ENCODE results near the gene NOL7. TPM values are rescaled to one million over a fixed set of nuclear protein-coding genes. Genes with fewer than 3 reads are reported as not detected.

The NOL7 gene
- total RNA-seq, 1 donor from 2014 or later = 40.5 TPM

DNA sequence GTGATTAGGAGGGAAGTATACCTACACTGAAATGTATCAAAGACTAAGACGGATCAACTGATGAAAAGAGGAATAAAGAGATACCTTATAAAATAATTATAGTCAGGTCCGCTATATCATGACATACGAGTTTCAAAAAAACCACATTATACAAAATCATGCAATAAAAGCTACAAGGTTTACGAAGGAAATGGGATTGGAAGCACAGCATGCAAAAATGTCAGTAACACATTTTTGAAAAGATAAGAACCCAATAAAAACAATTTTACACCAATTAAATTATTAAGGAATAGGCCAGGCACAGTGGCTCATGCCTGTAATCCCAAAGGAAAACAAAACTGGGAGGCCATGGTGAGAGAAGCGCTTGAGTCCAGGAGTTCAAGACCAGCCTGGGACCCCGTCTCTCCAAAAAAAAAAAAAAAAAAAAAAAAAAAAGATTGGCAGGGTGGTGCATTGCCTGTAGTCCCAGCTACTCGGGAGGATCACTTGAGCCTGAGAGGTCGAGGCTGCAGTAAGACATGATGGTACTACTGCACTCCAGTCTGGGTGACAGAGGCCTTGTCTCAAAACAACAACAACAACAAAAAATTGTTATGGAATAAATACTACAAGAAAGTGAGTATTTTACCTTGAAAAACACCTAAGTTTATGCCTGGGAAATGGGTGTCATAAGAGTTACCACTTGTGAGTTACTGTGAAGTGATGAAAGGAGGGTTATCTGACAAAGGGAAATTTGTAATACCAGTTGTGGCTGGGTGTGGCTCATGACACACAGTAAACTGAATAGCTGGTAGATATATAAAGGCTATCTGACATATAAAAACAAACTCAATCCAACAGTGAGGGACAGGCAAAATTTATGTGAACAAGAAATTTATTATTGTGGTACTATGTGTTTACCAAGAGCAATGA is 51.3 kb downstream of the NOL7 start:
- peaks cover 44% of the 10 kb centered on the region for H3K4me1 Mint-ChIP-seq (ENCODE audit: low read depth)
- H3K4me3 Mint-ChIP-seq (ENCODE audit: low read depth) = no peak overlapping the region
- no peak overlapping the region for H3K27ac Mint-ChIP-seq
- peaks cover 6% of the 10 kb centered on the region for H3K9me3 Mint-ChIP-seq (ENCODE audit: low read depth)
- no peak for DNase-seq (ENCODE audit: low spot score, unreplicated experiment)
- H3K36me3 Mint-ChIP-seq (ENCODE audit: insufficient read depth) = peaks cover 12% of the 10 kb centered on the region
- H3K27me3 Mint-ChIP-seq = no peaks in the 10 kb centered on the region
- TF ChIP-seq, protein P1, sequence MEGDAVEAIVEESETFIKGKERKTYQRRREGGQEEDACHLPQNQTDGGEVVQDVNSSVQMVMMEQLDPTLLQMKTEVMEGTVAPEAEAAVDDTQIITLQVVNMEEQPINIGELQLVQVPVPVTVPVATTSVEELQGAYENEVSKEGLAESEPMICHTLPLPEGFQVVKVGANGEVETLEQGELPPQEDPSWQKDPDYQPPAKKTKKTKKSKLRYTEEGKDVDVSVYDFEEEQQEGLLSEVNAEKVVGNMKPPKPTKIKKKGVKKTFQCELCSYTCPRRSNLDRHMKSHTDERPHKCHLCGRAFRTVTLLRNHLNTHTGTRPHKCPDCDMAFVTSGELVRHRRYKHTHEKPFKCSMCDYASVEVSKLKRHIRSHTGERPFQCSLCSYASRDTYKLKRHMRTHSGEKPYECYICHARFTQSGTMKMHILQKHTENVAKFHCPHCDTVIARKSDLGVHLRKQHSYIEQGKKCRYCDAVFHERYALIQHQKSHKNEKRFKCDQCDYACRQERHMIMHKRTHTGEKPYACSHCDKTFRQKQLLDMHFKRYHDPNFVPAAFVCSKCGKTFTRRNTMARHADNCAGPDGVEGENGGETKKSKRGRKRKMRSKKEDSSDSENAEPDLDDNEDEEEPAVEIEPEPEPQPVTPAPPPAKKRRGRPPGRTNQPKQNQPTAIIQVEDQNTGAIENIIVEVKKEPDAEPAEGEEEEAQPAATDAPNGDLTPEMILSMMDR (IDR thresholded peaks at IDR 0.05; ENCODE audit: unreplicated experiment) = no peak

DNA sequence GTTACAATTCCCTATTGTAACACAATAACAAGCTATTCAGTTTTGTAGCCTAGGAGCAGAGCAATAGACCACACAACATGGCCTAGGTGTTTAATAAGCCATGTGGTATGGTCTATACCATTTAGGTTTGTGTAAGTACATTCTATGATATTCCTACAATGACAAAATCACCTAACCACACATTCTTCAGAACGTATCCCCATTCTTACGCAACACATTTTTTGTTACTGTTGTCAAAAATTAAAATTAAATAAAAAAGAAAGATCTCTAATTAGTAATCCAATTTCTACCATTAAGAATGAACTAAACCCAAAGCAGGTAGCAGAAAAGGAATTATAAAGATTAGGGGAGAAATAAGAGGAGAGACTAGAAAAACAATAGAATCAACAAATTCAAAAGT is 52.5 kb downstream of the NOL7 start:
- no peak for DNase-seq (ENCODE audit: low spot score, unreplicated experiment)
- no peak overlapping the region for H3K27ac Mint-ChIP-seq
- TF ChIP-seq, protein P1 (IDR thresholded peaks at IDR 0.05; ENCODE audit: unreplicated experiment) = no peak

DNA sequence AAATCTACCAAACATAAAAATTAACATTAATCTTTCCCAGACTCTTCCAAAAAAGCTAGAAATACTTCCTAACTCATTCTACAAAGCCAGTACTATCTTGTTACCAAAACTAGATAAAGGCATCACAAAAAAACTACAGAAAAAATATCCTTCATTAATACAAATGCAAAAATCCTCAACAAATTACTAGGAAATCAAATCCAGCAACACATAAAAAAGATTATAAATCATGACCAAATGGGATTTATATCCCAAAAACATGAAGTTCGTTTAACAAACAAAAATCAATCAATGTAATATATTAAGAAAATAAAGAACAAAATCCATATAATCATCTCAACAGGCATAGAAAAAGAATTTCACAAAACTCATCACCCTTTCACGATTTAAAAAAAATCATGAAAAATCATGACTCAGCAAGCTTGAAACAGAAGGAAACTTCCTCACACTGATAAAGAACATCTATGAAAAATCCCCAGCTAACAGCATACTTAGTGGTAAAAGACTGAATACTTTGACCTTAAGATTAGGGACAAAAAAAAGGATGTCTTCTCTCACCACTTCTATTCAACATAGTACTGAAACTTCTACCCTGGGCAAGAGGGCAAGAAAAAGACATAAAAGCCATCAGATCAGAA is 53.3 kb downstream of the NOL7 start:
- Mint-ChIP-seq H3K4me1 (ENCODE audit: low read depth) (peaks cover 39% of the 10 kb centered on the region), H3K9me3 (ENCODE audit: low read depth) (peaks cover 6% of the 10 kb centered on the region), H3K4me3 (ENCODE audit: low read depth) (no peak overlapping the region), H3K27me3 (no peaks in the 10 kb centered on the region), H3K36me3 (ENCODE audit: insufficient read depth) (peaks cover 14% of the 10 kb centered on the region), H3K27ac (no peak overlapping the region)
- no peak for DNase-seq (ENCODE audit: low spot score, unreplicated experiment)
- TF ChIP-seq, protein P1 (IDR thresholded peaks at IDR 0.05; ENCODE audit: unreplicated experiment) = no peak

More for the DNA sequence above, 52.5 kb downstream of the NOL7 start:
- peaks cover 14% of the 10 kb centered on the region for H3K36me3 Mint-ChIP-seq (ENCODE audit: insufficient read depth)
- no peaks in the 10 kb centered on the region for H3K27me3 Mint-ChIP-seq
- peaks cover 6% of the 10 kb centered on the region for H3K9me3 Mint-ChIP-seq (ENCODE audit: low read depth)
- H3K4me1 Mint-ChIP-seq (ENCODE audit: low read depth) = peaks cover 42% of the 10 kb centered on the region
- no peak overlapping the region for H3K4me3 Mint-ChIP-seq (ENCODE audit: low read depth)

DNA sequence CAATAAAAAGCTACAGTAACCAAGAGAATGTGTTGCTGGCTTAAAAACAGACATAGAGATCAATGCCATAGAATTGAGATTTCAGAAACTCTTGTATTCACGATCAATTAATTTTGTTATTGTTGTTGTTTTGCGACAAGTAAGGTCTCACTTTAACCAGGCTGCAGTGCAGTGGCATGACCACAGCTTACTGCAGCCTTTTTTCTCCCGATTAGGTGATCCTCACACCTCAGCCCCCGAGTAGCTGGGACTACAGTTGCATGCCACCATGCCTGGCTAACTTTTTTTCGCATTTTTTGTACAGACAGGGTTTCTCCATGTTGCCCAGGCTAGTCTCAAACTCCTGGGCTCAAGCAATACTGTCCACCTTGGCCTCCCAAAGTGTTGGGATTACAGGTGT is 54.3 kb downstream of the NOL7 start:
- TF ChIP-seq, protein P1 (IDR thresholded peaks at IDR 0.05; ENCODE audit: unreplicated experiment) = no peak

More for the DNA sequence above, 54.3 kb downstream of the NOL7 start:
- H3K36me3 Mint-ChIP-seq (ENCODE audit: insufficient read depth) = peaks cover 14% of the 10 kb centered on the region
- DNase-seq (ENCODE audit: low spot score, unreplicated experiment) = no peak
- H3K27ac Mint-ChIP-seq = no peak overlapping the region
- peaks cover 31% of the 10 kb centered on the region for H3K4me1 Mint-ChIP-seq (ENCODE audit: low read depth)
- H3K4me3 Mint-ChIP-seq (ENCODE audit: low read depth) = no peak overlapping the region
- no peaks in the 10 kb centered on the region for H3K27me3 Mint-ChIP-seq
- peaks cover 6% of the 10 kb centered on the region for H3K9me3 Mint-ChIP-seq (ENCODE audit: low read depth)

Other genes with a start within 250 kb of the NOL7 start
- 0.81 and 0.98 TPM in 2 replicates for gene GFOD1, start 127.7 kb upstream of the NOL7 start, total RNA-seq
- gene SIRT5, start 40.7 kb upstream of the NOL7 start, total RNA-seq = 18.2 and 18.8 TPM in 2 replicates
- 58.4 and 59.7 TPM in 2 replicates for gene RANBP9, start 96.5 kb downstream of the NOL7 start, total RNA-seq
- gene MCUR1, start 199.2 kb downstream of the NOL7 start, total RNA-seq = 20.6 and 22.7 TPM in 2 replicates

All from progenitor cell of endocrine pancreas (in vitro differentiated cells).